ENCODE results near the gene RCN1.
"Not testable (repeated sequence)": the region's sequence is repeated elsewhere in the genome, so short reads cannot be mapped to it uniquely, and the experiment has no call there.

RCN1 gene

DNA sequence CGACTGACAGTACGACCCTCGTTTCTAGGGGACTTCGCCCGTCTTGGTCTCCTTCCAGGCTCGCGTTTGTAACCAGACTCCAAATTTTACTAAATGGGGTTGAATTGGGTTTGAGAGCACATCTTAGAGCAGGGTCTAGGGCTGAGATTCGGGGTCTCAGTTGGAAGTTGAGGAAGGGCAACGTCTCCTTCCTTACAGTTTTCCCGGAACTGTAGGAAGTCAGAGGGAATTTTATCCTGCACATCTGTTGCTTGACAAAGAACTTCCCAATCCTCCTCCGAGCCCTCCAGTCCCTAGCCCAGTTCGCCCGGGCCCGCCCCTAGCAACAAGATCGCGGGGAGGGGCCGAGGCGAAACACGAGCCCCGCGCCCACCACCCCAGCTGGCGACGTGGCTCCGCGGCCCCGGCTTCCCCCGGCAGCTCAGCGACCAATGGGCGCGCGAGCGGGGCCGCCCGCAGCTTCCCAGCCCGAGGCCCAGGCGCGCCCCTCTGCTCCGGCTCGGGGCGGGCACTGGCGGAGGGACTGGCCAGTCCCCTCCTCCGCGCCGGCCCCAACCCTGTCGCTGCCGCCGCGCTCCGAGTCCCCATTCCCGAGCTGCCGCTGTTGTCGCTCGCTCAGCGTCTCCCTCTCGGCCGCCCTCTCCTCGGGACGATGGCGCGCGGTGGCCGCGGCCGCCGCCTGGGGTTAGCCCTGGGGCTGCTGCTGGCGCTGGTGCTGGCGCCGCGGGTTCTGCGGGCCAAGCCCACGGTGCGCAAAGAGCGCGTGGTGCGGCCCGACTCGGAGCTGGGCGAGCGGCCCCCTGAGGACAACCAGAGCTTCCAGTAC lies at the start of gene RCN1:
TSS of gene RCN1 (plus strand) at position 530 of the 826 bp plus-strand sequence. CDS start at position 653, 123 bp downstream.
- DNase-seq, result peak; percentile 8

DNA sequence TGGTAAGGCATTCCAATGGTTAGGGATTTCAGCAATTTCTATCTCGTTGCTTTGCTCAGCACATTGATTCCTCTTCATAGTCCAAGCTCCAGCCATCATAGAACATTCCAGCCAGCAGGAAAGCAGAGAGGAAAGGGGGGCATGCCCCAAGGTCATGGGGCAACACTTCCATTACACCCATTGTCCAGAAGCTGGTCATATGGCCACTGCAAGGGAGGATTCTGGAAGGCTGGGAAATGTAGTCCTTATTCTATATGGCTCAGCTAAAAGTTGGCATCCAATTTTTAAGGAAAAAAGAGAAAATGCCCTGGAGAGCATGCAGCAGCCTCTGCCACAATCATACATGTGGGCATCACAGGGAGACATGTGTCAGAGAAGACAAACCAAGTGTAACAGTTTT lies 47.1 kb upstream of the RCN1 start:
- no peak for DNase-seq

DNA sequence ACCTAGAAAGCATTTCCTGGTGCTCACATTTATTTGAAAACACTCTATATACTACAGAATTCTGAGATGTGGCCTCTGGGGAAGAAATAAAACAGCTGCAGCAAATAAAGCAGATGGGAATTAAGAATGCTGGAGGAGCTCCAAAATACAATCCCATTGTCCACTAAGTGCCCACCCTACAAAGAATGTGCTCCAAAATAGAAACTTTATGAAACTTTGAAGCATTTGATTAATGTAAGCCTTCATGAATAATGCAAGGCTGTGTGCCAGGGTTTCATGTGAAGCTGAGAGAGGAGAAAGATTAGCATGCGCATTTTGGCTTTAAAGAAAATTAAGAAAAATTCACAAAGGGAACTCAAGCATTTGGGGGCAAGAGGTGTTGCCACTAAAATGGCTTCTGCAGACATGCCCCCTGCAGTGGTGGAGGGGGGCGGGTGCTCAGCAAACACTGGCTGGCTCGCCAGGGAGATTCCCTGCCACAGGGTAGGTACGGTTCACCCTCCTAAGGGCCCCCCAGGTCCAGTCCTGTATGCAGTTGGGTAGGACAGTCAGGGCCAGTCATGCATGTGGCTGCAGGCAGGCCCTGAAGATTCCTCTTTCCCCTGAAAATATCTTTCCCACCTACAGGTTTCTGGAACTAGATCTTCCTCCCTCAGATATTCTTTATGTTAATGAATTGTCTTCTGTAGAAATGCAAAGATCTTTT lies 46.6 kb upstream of the RCN1 start:
- no peak for DNase-seq

DNA sequence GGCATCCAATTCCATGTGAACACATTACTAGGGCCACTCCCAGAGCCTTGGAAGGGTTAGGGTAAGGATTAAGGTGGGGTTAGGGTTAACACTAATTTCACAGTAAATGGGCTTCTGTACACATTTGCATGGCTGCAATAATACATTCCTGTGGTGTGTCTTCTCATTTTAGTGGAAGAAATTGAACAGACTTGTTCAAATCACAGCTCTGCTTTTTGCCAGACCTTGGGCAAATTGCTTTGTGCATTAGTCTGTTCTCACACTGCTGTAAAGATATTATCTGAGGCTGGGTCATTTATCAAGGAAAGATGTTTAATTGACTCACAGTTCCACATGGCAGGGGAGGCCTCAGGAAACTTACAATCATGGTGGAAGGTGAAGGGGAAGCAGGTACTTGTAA lies 45.4 kb upstream of the RCN1 start:
- no peak for DNase-seq

DNA sequence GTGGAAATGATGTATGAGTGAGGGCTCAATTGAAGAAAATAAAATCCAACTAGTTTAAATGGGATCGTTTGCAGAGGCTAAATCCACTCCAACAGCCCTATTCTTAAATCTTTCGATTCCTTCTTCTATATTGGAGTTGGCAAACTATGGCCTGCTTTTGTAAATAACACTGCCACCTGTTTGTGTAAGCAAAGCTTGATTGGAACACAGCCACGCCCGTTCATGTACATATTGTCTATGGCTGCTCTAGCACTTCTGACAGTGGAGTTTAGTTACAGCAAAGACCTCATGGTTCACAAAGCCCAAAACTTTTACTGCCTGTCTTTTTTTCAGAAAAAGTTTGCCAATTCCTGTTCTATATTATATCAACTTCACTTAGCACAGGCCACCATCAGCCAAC lies 40.6 kb upstream of the RCN1 start:
- DNase-seq, result no peak

DNA sequence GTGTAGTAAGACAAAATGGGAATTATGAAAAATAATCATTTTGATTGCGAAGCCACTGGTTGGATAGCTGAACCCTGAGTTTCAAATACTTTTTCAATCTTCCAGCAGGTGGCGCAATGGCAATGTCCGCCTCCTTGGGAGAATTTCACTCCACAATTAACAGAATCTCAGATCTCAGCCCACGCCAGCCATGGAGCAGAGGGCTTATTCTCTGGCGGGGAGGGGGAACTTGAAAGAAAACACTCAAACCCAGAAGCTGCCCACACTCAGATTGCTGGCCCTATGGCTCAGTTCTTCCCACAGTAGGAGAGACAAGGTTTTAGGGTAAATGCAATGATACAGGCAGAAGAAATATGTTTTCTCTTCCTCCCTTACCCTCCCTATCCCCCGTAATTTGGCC lies 38.7 kb upstream of the RCN1 start:
- DNase-seq, result no peak

DNA sequence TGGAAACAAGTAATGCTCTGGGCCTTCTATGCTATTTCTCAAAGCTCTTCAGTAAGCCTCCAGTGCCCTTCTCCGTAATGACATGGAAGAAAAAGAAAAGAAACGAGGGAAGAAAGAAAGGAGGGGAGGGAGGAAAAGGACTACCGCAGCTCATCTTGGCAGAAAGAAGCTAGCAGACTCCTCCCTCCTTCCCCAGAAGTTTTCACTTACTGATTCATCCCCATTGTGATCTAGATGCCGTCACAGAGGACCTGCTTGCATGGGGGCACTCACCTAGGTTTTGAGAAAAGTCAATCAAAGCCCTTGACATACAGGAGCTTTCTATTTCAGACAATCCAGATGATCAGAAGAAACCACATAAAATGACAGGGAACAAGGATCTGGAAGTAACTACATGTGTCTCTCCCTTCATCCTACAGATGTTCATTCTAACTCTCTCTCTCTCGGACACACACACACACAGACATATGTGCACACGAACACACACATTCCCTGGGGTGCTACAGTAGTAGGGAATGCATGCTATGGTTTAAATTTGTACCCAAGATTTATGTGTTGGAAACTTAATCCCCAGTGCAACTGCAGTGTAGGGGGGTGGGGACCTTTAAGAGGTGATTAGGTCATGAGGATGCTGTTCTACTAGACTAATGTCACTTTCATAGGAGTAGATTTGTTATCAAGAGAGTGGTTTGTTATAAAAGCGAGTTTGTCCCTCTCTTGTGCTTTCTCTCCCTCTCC lies 37.6 kb upstream of the RCN1 start:
- no peak for DNase-seq

DNA sequence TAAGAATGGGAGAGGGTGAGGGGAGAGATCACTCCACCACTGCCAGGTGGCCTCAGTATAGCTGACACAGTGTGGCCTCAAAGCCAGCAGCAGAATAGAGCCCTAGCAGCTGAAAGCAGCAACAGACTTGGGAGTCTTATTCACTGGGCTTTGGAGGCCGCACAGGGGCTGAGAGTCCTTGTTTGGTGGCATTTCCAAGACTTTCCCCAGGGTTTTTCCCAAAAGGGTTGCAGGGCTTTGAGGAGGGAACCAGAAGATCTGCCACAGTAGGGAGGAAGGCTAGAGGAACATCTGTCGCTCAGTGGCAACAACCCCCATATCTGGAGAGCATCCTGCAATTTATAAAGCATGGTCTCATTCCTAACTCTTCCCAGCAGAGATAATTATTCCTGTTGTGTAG lies 35.0 kb upstream of the RCN1 start:
- DNase-seq, result no peak

DNA sequence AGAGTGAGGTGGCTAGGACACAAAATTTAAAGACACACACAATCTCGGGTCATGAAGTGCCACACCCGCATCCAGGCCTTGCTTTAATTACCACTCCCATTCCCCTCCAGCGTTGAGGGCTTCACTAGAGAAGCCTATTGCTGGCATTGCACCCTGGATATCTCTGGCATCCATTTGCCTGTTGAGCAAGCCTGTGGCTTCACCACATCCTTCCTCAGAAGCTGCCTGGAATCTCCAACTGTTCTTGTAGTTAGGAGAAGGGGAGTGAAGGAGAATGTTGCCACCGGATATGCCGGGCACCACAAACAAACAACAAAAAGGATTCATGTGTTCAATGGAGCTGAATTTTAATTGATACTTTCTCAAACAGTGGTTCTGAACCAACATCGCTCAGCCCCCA lies 34.4 kb upstream of the RCN1 start:
- no peak for DNase-seq

DNA sequence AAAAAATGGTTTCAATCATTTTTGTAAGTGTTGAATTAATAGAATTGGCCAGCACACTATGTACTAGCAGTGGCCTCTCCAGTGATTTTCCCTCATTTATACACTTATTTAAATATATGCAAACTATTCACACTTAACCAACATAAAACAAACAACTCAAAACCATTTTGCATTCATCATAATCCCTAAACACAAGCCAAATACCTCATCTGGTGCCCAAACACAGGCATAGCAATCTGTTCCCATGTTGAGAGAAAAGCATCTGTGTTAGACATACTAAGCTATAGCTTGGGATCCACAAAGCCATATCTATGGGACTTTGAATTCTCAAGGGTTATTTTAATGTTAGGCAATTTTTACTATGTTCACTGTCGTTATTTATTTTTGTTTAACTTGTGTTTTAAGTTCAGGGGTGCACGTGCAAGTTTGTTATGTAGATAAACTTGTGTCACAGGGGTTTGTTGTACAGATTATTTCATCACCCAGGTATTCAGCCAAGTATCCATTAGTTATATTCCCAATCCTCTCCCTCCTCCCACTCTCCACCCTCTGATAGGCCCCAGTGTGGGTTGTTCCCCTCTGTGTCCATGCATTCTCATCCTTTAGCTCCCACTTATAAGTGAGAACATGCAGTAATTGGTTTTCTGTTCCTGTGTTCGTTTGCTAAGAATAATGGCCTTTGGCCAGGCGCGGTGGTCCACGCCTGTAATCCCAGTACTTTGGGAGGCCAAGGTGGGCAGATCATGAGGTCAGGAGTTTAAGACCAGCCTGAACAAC lies 31.0 kb upstream of the RCN1 start:
- no peak for DNase-seq

DNA sequence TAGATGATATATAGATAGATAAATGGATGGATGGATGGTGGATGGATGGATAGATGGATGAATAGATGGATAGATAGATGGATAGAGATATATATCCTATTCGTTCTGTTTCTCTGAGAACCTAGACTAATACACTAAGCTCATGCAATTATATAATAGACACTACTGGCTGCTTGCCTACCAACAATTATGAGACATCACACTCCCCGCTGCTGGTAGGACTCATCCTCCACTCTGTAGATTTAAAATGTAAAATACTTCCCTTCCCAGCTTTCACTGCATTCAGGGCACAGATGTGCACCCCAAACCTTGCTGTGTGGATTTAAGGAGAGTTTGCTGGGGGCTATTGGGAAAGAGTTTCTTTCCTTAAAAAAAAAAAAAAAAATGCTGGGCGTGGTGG lies 28.3 kb upstream of the RCN1 start:
- no peak for DNase-seq

DNA sequence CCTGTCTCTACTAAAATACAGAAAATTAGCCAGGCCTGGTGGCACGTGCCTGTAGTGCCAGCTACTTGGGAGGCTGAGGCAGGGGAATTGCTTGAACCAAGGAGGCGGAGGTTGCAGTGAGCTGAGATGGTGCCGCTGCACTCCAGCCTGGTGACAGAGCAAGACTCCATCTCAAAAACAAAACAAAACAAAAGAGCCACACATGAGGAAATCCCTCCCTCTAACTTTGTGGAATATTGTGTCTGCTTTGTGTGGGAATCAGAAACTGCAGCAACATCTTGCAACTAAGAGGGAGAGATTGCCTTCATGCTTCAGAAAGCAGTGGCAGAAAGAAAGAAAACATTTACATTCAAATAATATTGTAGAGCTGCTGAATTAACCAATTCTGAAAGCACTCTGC lies 27.8 kb upstream of the RCN1 start:
- DNase-seq, result not testable (repeated sequence)

DNA sequence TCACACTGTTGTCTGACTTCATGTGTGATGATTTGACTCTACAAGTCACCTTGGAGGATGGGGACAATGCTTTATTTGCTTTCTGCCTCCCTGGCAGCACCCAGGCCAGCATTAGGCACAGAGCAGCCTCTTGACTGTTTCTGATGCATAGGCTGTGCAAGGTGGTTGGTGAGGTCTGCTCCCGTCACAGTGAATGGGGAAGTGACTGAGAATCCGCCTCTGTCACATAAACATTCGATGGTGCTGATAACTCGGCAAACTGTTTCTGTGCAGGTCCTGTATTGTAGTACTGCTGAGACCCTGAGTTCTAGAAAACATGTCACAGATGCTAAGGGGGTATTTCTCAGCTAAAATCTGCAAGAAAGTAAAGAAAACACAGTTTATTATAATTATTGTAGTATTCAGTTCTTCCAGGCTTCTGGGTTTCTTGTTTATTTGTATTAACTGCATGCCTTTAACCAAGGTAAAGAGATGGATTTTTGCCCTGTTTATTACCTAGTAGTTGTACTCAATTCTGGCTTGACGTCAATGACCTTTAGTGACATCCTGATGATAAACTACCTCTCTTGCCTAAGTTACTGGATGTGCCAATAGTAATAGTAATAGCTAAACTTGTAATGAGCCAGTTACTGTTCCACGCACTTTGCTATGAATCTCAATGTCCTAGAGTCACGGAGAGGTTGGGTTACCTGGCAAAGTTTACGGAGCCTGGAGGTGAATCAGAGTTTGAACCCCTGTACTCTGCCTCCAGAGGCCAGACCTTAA lies 24.8 kb upstream of the RCN1 start:
- DNase-seq, result no peak

DNA sequence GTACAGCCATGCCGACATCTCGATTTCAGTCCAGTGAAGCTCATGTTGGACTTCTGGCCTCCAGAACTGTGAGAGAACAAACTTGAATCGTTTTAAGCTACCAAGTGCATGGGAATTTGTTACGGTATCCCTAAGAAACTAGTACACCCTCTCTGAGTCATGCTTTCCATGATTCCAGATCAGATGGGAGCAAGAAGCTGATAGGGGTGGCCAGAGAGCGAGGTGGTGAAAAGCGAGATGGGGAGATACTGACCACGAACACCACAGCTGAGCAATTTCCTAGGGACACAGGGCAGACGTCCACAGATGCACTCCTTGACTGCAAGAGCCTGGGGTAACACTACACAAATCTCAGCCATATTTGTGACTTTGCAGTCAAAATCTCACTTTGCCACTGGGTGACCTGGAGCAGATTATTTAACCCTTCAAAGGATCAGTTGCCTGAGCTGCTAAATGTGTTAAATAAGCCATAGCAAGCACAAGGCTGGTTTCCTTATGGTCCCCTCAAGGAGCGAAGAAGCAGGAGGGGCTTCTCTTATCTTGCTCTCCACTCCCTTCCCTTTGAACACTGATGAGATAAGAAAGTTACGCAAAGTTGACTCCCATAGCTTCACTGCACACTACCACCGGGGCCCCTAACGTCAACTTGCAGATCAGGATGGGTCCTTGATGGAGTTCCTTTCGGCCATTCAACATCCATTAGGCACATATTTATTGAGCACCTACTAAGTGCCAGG lies 22.6 kb upstream of the RCN1 start:
- no peak for DNase-seq

DNA sequence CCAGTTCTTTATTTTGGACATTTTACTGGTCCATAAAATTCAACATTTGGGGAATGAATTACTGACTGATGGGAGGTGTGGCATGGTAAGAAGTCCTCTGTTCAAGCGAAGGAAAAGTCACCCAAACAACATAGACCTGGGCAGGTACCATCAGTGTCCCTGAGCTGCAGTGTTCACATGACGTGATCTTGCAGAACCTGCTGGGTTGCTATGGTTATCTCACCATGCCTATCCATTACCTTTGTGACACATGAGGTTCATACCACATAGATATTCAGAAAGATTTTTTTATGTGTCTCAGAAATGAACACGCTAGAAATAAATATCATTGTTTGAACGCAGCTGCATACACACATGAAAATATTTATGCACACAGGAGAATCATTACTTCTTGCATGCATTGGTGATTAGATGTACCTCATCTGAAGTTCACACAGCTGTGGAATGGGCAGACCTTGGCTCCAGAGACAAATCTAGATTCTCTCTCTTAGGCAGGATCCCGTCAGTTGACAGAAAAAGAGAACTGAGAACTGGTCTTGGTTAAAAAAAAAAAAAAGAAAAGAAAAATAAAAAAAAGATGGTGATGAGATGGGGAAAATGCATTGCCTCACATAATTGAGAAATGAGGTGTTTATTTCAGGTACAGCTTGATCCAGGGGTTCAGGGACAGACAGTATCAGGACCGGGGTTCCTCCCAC lies 21.4 kb upstream of the RCN1 start:
- no peak for DNase-seq

DNA sequence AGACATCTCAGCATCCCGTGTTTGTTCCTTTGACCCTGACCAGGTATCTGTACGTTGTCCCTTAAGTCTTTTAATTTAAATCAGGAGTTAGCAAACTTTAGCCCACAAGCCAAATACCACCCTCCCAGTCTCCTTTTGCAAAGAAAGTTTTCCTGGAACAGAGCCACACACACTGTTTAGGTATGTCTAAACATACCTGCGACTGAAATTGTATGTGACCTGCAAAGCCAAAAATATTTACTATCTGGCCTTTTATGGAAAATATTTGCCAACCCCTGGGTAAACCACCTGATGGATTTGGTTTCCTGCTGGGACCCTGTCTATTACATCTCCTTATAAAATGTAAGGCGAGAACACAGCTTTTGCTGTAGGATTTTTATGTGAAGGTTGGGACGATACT lies 20.2 kb upstream of the RCN1 start:
- no peak for DNase-seq

DNA sequence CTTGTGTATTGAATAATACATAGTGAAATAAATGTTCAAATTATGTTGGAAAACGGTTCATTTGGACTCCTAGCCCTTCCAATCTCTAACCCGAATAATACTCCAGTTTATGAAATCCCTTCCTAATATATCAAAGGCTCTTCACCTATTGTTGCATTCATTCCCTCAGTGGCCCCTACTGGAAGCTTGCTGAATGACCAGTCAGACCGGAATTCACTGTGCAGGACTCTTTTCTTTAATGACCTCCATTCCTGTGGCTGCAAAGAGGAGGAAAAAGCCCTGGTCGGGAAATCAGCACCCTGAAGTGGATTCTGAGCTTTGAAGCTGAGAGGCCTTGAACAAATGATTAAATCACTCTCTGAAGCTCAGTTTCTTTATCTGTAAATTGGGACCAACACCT lies 19.1 kb upstream of the RCN1 start:
- DNase-seq, result no peak

DNA sequence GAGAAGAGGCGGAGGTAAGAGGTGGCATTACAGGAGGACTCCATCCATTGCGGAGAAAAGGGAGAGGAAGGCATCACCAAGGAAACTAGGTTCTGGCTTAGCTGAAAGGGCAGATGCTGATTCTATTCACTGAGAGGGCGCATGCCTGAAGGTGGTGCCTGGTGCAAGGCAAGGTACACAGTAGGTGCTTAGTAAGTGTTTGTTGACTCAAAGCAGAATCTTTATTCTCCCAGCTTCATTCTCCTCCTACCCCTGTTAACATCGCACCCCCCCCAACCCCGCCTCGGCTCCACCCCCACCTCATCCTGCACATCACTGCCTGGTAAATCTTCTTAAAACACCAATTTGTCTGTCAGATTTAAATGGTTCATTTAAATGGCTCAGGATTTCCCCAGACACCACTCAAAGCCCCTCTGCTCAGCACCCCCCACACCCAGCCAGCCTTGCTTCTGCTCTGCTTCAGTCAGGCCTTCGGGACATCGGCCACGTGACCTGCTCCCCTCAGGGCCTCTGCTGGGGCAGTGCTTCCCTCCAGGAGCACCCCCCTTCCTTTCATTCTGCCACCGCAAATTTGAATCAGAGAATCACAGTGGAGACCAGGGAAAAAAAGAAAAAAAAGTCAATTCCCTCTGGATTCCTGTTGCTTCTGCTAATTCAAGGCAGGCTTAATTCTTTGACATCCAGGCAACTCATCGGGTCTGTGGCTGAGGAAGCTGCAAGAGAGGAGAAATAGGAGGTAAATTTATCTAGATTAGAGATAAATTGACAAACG lies 17.8 kb upstream of the RCN1 start:
- no peak for DNase-seq

DNA sequence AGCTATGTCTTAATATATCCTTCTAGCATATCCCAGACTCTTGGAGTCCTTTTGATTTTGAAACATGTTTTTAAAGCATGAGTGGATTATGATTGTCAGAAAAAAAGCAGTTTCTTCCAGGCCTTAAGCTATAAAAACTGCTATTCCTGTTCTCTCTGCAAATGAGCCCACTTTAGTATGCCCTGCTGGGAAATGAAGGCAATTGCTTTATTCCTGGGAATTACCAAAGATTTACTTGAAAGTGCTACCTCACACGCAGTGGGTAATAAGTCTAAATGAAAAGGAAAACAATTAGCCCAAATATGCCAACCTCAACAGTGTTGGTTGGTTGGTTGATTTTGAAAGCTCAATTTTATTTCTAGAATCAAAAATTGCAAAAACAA lies 17.2 kb upstream of the RCN1 start:
- DNase-seq, result no peak

DNA sequence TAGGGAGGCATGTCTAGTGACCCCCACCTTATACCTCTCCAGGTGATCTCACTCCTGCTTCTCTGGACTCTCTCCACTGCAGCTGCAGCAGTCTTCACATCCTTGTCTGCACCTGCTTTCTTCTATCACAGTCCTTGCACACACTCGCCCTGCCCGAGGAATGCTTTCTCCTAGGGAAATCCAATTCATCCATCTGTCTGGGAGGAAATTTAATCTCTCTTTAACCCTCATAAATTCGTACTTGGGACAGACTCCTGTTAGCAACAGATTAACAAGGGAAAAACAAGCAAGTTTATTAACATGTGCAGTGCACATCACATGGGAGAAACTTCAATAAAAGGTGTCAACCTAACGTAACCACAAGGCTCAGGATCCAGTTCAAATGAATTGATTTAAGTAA lies 11.3 kb upstream of the RCN1 start:
- DNase-seq, result peak; percentile 74

All from NCI-H524 treated with DMSO at 0.1 percent for 48 hours (cell line).